Measurements from ENCODE around the gene BCL2L1. TPM values are rescaled to one million over a fixed set of nuclear protein-coding genes. Genes with fewer than 3 reads are reported as not detected.
A peak's percentile ranks its signal among the peaks of the same experiment; 100 is the strongest.

The BCL2L1 gene
- total RNA-seq, 1 experiment from 2014 or later, result 368 TPM

DNA sequence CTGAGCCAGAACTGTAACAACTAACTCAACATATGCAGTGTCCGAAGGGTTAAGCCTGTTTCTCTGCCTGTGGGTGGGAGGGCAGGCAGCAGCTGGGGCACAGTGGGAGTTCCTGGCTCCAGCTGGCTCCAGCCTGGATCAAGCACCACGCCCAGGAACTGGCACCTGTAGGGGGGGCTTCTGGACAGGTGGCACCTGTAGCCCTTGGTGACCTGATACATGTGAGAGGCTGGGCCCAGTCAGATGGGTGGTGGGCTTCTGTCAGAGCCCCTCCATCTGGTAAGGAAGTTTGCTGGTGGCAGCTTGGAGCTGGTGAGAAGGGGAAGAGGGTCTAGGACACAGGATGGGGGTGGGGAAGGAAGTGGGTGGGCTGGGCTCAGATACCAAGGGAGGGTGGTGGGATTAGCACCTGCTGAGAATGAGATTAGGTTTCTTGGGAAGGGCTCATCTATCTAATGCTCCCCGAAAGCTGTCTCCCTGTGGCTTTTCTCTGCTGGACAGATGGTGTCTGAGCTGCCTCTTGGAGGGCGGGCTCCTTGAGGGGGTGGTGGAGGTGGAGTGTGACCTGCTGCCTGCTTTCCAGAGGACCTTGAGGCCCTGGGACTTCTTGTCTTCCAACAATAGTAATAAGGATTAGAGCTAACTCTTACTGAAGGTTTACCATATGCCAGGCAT is 28.5 kb downstream of the BCL2L1 start:
- peak; percentile 73 for DNase-seq (ENCODE audit: low read depth)

DNA sequence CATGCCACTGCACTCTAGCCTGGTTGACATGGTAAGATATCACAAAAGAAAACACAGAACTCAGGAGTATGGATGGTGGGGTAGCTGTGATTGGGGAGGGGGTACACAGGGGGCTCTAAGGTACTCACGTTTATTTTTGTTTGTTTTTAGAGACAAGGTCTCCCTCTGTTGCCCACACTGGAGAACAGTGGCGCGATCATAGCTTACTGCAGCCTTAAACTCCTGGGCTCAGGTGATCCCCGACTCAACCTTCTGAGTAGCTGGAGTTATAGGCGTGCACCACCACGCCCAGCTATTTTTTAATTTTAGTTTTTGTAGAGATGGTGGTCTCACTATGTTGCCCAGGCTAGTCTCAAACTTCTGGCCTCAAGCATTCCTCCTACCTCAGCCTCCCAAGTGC is 29.3 kb downstream of the BCL2L1 start:
- no peak for DNase-seq (ENCODE audit: low read depth)

GRCh38 chr20:31691646-31692275 is 30.9 kb downstream of the BCL2L1 start:
- peak; percentile 75 for DNase-seq (ENCODE audit: low read depth)

- DNase-seq (ENCODE audit: low read depth), result no peak
Measured at GRCh38 chr20:31690124-31690666, 32.5 kb downstream of the BCL2L1 start.

DNA sequence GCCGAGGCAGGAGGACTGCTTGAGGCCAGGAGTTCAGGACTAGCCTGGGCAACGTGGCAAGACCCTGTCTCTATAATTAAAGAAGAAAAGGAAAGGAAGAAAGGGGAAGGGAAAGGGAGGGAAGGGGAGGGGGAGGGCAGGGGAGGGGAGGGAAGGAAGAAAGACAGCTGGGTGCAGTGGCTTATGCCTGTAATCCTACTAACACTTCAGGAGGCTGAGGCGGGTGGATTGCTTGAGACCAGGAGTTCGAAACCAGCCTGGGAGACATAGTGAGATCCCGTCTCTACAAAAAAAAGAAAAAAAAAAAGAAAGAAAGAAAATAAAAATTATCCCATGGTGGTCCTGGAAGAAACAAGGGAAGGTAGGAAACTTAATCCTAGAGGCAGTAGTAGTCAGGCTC is 33.5 kb downstream of the BCL2L1 start:
- DNase-seq (ENCODE audit: low read depth), result no peak

GRCh38 chr20:31687777-31688176 is 34.9 kb downstream of the BCL2L1 start:
- DNase-seq (ENCODE audit: low read depth), result no peak

GRCh38 chr20:31685853-31686643 is 36.6 kb downstream of the BCL2L1 start:
- no peak for DNase-seq (ENCODE audit: low read depth)

DNA sequence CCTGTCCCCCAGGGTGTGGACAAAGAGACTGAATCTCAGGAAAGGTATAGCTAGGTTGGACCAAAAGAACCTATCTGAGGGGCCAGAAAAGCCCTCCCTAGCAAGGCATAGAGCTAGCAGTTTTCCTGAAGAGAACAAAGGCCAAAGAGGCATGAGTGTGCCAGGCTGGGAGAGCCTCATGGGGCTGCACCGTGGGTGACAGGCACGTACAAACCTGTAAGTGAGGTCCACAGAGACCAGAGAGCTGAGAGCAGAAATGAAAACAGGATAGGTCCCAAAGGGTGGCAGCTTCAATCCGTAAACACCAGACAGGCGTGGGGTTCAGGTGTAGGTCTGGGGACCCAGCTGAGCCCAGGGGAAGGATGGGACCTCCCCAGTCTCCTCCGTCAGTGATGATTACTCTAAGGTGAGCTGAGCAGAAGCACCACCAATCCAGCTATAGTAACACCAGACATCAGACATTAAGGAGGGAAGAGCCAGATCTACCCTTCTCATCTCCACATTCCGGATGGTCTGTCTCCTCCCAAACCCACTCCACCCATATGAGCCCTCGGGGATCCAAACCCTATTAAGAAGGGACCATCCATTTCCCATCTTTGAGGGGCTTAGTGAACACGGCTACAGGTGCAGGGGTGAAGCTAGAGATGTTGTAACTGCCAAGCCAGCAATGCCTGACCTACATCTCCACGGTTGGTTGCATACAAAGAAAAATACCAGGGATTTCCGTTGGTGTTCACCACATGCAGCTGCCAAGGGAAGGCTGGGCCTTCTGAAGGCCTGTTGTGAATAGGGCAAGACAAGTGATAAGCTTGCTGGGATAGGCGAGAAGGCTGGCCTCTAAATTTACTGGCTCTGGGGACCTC is 38.3 kb downstream of the BCL2L1 start:
- peak; percentile 70 for DNase-seq (ENCODE audit: low read depth)

DNA sequence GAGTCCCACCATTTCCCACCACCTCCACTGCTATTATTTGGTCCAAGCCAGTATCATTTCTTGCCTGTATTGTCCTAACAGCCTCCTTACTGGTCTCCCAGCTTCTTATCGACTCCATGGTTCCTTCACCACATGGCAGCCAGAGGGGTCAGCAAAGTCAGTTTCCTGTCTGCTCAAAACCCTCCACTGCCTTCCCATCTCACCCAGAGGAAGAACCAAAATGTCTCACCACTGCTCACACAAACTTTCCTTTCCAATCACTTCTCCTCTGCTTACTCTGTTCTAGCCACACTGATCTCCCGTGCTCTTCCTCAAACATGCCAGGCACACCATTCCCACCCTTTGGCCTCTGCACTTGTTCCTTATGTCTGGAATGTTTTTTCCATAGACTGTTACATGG is 39.7 kb downstream of the BCL2L1 start:
- no peak for DNase-seq (ENCODE audit: low read depth)

DNA sequence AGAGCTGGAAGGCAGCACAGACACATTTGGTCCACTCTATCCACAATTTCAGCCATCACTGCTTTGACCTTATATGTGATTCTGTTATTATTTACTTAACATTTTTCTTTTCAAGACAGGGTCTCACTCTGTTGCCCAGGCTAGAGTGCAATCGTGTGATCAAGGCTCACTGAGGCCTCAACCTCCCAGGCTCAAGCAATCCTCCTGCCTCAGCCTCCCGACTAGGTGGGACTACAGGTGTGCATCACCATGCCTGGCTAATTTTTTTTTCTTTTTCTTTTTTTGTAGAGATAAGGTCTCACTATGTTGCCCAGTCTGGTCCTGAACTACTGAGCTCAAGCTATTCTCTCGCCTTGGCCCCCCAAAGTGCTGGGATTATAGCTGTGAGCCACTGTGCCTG is 40.3 kb downstream of the BCL2L1 start:
- DNase-seq (ENCODE audit: low read depth), result no peak

DNA sequence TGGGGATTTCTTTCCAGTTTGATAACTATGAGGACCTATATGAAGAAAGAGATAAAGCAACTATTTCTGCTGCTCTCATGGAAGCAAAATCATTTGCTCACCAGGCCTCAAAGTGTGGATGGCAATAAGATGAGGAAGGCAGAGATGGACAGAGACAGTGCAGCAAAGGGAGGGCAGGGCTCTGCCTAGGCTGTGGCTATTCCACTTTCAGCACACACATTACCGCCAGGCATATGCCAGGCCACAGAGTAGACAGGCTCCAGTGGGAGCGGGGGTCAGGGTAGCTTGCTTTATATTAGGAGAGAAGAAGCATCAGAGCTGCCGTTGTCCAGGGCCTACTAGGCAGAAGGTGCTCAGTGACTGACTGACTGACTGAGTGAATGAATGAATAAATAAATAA is 40.9 kb downstream of the BCL2L1 start:
- DNase-seq (ENCODE audit: low read depth), result no peak

GRCh38 chr20:31681128-31681727 is 41.4 kb downstream of the BCL2L1 start:
- no peak for DNase-seq (ENCODE audit: low read depth)

DNA sequence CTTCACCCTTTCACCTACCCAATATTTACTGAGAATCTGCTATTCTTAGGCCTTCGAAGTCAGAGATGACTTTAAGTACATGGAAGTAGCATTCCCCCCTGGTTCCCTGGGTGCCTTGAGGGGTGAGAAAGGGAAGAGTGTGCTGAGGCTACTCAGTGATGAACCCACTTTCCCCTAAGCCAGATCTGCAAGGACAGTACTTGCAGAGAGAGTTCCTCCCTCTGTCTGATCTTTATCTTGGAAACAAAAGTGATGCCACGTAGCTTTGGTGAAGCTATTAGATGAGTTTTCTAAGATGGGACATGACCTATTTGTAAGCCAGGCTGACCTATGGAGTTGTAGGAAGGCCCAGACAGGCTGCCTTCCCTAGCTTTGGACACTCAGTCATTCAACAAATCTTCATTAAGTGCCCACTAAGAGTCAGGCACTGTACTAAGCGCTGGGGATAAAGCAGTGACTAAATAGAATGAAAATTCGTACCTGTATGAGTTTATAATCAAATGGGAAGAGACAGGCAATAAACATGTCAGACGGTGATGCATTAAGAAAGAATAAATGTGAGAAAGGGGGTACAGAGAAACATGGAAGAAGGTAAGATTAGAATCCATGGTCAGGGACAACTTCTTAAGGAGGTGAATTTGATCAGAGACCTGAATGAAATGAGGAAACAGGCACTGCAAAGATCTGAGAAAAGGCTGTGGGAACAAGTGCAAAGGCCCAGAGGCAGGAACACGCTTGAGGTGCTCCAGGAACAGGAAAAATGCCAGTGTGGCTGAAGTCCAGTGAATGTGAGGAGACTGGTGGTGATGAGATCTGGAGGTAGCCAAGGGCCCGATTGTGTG is 42.2 kb downstream of the BCL2L1 start:
- DNase-seq (ENCODE audit: low read depth), result no peak

GRCh38 chr20:31679357-31680285 is 43.0 kb downstream of the BCL2L1 start:
- no peak for DNase-seq (ENCODE audit: low read depth)

GRCh38 chr20:31678389-31679356 is 44.0 kb downstream of the BCL2L1 start:
- DNase-seq (ENCODE audit: low read depth), result peak; percentile 45

DNA sequence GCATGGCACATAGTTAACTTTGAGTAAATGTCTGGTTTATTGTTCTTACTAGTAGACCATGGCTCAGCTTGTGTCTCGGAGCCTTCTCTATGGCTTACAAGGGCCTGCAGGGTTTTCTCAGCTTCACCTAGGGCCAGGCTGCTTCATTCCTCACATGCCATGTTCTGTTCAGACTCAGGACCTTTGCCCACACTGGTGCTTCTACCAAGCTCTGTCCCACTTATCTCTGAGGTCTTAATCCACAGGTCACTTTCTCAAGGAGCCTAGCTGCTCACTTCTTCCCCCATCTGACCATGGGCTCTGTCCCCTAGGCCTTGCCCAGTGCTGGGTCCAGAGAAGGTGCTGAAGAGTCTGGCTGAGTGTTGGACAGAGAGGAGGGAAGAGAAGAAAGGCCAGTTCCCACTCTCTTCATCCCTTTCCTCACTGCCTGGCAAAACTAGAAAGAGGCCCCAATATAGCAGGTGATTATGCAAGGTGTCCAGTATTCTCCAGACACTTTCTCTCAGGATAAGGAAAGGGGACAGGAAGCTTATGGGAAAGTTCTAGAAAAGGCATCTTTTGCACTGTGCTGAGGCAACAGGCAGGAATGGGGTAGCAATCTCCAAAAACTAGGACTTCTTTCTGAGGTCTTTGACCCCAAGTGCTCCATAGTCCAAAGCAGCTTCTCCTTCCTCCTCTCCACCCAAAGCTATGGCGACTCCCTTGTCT is 45.0 kb downstream of the BCL2L1 start:
- no peak for DNase-seq (ENCODE audit: low read depth)

DNA sequence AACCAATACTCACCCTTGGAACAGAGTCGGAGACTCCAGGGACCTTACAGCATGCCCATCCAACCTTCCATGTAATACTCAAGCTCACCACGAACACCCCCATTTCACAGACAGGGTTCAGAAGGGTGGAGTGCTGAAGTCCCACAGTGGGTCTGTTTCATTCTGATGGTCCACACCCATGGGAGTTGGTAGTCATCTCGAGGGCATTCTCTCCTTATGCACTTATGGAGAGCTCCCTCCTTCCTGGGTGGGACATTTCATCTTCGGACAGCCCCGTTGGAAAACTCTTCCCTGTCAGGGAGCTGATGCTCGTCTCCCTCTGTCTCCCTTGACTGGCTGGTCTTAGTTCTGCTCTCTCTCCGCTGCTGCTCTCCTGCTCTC is 46.1 kb downstream of the BCL2L1 start:
- DNase-seq (ENCODE audit: low read depth), result no peak
